Measurements from ENCODE around the gene NXPH2.

Gene NXPH2

GRCh38 chr2:138707392-138708074, 72.7 kb downstream of the NXPH2 start:
- DNase-seq (ENCODE audit: extremely low read depth, low read depth) = peak; percentile 61
- TF ChIP-seq, protein P1, sequence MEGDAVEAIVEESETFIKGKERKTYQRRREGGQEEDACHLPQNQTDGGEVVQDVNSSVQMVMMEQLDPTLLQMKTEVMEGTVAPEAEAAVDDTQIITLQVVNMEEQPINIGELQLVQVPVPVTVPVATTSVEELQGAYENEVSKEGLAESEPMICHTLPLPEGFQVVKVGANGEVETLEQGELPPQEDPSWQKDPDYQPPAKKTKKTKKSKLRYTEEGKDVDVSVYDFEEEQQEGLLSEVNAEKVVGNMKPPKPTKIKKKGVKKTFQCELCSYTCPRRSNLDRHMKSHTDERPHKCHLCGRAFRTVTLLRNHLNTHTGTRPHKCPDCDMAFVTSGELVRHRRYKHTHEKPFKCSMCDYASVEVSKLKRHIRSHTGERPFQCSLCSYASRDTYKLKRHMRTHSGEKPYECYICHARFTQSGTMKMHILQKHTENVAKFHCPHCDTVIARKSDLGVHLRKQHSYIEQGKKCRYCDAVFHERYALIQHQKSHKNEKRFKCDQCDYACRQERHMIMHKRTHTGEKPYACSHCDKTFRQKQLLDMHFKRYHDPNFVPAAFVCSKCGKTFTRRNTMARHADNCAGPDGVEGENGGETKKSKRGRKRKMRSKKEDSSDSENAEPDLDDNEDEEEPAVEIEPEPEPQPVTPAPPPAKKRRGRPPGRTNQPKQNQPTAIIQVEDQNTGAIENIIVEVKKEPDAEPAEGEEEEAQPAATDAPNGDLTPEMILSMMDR (IDR thresholded peaks at IDR 0.05; ENCODE audit: low read depth, low read length, missing control alignments) = no peak
- no peak overlapping the region for H3K4me3 ChIP-seq (replicated peaks; ENCODE audit: low read depth, low read length)

- H3K4me3 ChIP-seq (replicated peaks; ENCODE audit: low read depth, low read length) = no peak overlapping the region
- TF ChIP-seq, protein P1 (IDR thresholded peaks at IDR 0.05; ENCODE audit: low read depth, low read length, missing control alignments) = no peak
- no peak for DNase-seq (ENCODE audit: extremely low read depth, low read depth)
These were observed 76.9 kb downstream of the NXPH2 start for GRCh38 chr2:138703242-138703641.

DNA sequence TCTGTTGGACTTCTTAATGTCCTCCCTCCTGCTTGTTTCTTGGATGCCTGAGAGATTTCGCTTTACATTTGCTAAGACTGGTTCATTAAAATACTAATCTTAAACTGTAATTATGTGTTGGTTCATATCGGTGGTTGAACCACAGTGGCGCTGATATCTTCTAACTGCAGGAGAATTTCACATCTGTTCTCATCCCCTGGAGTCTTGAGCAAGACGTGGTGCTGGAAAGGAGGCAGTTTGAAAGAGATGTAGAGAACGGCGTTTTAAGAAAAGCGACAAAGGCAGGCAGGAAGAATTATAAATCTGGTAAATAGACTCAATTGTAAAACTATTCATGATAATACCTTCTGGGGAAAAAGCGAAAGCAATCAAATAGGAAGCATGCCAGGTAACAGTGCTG, 79.5 kb downstream of the NXPH2 start:
- TF ChIP-seq, protein P1 (IDR thresholded peaks at IDR 0.05; ENCODE audit: low read depth, low read length, missing control alignments) = no peak
- no peak for DNase-seq (ENCODE audit: extremely low read depth, low read depth)
- no peak overlapping the region for H3K4me3 ChIP-seq (replicated peaks; ENCODE audit: low read depth, low read length)

GRCh38 chr2:138699421-138699820, 80.8 kb downstream of the NXPH2 start:
- TF ChIP-seq, protein P1 (IDR thresholded peaks at IDR 0.05; ENCODE audit: low read depth, low read length, missing control alignments) = no peak
- no peak overlapping the region for H3K4me3 ChIP-seq (replicated peaks; ENCODE audit: low read depth, low read length)
- no peak for DNase-seq (ENCODE audit: extremely low read depth, low read depth)

GRCh38 chr2:138698428-138698827, 81.8 kb downstream of the NXPH2 start:
- no peak overlapping the region for H3K4me3 ChIP-seq (replicated peaks; ENCODE audit: low read depth, low read length)
- DNase-seq (ENCODE audit: extremely low read depth, low read depth) = no peak
- TF ChIP-seq, protein P1 (IDR thresholded peaks at IDR 0.05; ENCODE audit: low read depth, low read length, missing control alignments) = no peak

DNA sequence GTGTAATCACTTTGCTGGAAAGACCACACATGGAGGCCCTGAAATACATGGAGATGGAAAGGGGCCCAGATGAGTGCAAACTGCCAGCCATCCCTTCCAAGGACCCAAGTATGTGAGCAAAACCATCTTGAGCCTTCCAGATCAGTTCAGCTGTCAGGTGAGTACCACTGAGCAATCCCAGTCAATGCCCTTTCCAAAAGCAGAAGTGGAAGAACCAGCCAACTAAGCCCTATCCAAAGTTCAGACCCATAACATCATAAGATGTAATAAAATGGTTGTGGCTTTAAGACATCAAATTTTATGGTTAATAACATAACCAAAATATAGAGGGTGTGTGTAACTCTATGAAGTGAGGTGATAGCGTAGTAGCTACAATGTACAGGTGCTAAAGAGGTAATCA, 88.5 kb downstream of the NXPH2 start:
- TF ChIP-seq, protein P1 (IDR thresholded peaks at IDR 0.05; ENCODE audit: low read depth, low read length, missing control alignments) = no peak
- no peak overlapping the region for H3K4me3 ChIP-seq (replicated peaks; ENCODE audit: low read depth, low read length)
- DNase-seq (ENCODE audit: extremely low read depth, low read depth) = no peak

DNA sequence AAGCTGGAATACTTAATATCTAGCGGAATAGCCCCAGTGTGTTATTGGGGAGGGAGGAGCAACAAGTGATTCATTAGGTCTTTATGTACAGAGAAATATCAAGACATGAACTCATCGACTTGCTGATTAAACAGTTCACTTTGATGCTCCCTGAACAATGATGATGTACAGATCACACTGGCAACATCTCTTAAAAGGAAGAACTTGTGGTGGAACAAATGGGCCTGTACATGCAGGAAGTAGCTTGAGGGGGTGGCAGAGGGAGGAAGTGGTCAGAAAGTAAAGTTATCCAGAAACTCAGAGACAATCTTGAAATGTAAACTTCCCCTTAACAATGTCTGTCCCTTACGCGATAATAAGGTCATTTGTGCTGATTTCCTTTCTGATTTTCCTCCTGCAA, 90.5 kb downstream of the NXPH2 start:
- DNase-seq (ENCODE audit: extremely low read depth, low read depth) = no peak
- TF ChIP-seq, protein P1 (IDR thresholded peaks at IDR 0.05; ENCODE audit: low read depth, low read length, missing control alignments) = no peak
- no peak overlapping the region for H3K4me3 ChIP-seq (replicated peaks; ENCODE audit: low read depth, low read length)
